Uterus (tissue), 2 donors: ENCODE measurements around the gene PSPH.

Source experiments
- POLR2A ChIP-seq, 2 donors: fragments of 450-650 bp; IDR thresholded peaks; one replicate each; pipeline ENCODE4 v1.6.1; 2016; ENCODE audit warnings: antibody characterized with exemption in 2 of 2, mild to moderate bottlenecking in 1 of 2, moderate library complexity in 1 of 2
- TF ChIP-seq, protein P1 (sequence below), 4 experiments: fragments of 200-600 bp in 2 of 4; fragments of 450-650 bp in 2 of 4; sonication (generic) in 2 of 4; IDR thresholded peaks; one replicate each; pipeline ENCODE4 v1.5.1; 2016 to 2019; ENCODE audit warnings: antibody characterized with exemption in 4 of 4, mild to moderate bottlenecking in 2 of 4, moderate library complexity in 1 of 4

DNA sequence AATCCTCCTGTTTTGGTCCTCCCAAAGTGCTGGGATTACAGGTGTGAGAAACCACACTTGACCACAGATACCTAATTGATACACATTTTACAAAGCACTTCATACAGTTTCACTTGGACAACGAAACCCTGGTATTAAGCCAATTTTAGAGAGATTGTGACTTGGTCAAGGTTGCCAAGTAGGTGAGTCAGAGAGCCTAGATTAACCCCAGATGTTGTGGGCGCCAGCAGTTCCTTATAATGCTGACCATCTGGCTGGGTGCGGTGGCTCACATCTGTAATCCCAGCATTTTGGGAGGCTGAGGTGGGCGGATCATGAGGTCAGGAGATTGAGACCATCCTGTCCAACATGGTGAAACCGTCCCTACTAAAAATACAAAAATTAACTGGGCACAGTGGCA is 46.5 kb upstream of the PSPH start:
- TF ChIP-seq, protein P1, sequence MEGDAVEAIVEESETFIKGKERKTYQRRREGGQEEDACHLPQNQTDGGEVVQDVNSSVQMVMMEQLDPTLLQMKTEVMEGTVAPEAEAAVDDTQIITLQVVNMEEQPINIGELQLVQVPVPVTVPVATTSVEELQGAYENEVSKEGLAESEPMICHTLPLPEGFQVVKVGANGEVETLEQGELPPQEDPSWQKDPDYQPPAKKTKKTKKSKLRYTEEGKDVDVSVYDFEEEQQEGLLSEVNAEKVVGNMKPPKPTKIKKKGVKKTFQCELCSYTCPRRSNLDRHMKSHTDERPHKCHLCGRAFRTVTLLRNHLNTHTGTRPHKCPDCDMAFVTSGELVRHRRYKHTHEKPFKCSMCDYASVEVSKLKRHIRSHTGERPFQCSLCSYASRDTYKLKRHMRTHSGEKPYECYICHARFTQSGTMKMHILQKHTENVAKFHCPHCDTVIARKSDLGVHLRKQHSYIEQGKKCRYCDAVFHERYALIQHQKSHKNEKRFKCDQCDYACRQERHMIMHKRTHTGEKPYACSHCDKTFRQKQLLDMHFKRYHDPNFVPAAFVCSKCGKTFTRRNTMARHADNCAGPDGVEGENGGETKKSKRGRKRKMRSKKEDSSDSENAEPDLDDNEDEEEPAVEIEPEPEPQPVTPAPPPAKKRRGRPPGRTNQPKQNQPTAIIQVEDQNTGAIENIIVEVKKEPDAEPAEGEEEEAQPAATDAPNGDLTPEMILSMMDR (IDR thresholded peaks at IDR 0.05), result no peak
- no peak for TF ChIP-seq POLR2A (IDR thresholded peaks at IDR 0.05)
